ENCODE results near the gene ZSCAN30.
A peak's percentile ranks its signal among the peaks of the same experiment; 100 is the strongest.
"Not testable (repeated sequence)": the region's sequence is repeated elsewhere in the genome, so short reads cannot be mapped to it uniquely, and the experiment has no call there.

Gene ZSCAN30

DNA sequence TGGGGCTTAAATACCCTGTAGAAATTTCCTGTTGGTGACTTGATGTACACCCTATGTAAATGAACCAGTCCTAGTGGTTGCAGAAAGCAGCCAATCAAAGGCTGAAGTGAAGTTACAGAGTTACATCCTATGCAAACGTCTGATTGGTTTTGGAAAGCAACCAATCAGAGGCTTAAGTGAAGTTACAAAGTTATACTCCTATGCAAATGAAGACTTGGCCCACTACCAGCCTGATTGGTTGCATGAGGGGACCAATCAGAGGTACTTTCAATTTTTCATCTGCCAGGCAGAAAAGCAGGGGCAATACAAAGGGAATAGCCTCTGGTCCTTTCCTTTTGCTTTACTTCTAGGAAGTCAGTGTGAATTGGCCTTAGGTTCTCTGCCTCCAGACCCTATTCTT, 62.8 kb downstream of the ZSCAN30 start:
- DNase-seq, result no peak

DNA sequence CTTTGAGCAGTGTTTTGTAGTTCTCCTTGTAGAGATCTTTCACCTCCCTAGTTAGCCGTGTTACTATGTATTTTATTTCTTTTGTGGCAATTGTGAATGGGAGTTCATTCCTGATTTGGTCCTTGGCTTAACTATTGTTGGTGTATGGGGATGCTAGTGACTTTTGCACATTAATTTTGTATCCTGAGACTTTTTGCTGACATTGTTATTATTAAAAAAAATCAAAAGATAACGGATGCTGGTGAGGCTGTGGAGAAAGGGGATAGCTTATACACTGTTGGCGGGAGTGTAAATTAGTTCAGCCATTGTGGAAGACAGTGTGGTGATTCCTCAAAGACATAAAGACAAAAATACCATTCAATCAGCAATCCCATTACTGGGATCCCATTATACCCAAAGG, 66.2 kb downstream of the ZSCAN30 start:
- no peak for DNase-seq

DNA sequence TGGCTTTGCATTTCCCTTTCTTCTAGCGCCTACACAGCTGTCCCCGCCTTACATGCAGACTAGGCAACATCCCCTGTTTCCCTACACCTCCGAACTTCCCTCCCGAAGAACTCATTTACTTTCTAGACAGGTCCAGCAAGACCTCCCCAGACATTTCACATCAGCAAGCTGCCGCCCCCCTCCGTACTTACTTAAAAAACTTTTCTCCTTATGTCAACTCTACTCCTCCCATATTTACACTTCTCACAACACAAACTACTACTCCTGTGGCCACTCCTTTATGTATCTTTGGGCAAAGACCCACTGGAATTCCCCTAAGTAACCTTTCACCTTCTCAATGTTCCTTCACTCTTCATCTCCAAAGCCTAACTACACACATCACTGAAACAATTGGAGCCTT, 69.6 kb downstream of the ZSCAN30 start:
- no peak for DNase-seq

DNA sequence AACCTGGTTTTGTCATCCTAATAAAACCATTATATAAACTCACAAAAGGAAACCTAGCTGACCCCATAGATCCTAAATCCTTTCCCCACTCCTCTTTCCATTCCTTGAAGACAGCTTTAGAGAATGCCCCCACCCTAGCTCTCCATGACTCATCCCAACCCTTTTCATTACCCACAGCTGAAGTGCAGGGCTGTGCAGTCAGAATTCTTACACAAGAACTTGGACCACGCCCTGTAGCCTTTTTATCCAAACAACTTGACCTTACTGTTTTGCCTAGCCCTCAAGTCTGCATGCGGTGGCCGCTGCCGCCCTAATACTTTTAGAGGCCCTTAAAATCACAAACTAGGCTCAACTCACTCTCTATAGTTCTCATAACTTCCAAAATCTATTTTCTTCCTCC, 70.7 kb downstream of the ZSCAN30 start:
- not testable (repeated sequence) for DNase-seq

- not testable (repeated sequence) for DNase-seq
Observed at GRCh38 chr18:35216611-35217010, 73.4 kb downstream of the ZSCAN30 start.

DNA sequence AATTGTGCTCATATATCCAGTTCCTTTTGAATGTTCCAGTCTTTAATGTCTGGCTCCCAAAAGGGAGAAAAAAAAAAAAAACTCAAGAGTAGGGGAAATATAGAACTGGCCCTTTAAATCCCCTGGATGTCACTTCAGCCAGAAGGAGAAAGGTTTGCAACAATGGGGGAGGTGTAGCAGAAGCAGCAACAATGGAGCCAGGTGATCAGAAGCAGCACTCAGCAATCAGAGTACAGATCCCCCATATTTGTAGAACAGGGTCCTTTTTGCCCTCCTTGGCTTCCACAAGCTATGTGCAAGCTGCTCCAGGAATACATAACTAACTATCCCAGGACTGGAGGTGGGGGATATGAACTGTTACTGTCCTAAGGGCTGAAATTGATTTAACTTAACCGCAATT, 75.0 kb downstream of the ZSCAN30 start:
- DNase-seq, result peak; percentile 0

DNA sequence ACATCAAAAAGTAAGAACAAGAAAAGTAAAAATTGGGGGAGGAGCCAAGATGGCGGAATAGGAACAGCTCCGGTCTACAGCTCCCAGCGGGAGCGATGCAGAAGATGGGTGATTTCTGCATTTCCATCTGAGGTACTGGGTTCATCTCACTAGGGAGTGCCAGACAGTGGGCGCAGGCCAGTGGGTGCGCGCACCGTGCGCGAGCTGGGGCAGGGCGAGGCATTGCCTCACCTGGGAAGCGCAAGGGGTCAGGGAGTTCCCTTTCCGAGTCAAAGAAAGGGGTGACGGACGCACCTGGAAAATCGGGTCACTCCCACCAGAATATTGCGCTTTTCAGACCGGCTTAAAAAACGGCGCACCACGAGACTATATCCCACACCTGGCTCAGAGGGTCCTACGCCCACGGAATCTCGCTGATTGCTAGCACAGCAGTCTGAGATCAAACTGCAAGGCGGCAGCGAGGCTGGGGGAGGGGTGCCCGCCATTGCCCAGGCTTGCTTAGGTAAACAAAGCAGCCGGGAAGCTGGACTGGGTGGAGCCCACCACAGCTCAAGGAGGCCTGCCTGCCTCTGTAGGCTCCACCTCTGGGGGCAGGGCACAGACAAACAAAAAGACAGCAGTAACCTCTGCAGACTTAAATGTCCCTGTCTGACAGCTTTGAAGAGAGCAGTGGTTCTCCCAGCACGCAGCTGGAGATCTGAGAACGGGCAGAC, 84.1 kb downstream of the ZSCAN30 start:
- not testable (repeated sequence) for DNase-seq

DNA sequence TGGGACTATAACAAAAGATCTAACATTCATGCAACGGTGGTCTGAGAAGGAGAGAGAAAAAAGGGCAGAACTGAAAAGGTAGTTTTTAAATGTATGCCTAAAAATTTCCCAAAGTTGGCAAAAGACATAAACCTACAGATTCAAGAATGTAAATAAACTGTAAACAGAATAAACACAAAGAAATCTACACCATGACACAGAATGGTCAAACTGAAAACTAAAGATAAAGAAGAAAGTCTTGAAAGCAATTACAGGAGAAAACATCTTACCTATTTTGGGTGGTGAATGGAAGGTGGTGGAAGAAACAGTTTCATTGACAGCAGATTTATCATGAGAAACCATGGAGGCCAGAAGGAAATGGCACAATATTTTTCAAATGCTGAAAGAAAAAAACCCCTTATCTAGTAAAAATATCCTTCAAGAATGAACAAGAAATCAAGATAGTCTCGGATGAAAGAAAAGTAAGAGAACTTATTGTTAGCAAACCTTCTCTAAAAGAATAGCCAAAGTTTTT, 84.8 kb downstream of the ZSCAN30 start:
- DNase-seq, result no peak

DNA sequence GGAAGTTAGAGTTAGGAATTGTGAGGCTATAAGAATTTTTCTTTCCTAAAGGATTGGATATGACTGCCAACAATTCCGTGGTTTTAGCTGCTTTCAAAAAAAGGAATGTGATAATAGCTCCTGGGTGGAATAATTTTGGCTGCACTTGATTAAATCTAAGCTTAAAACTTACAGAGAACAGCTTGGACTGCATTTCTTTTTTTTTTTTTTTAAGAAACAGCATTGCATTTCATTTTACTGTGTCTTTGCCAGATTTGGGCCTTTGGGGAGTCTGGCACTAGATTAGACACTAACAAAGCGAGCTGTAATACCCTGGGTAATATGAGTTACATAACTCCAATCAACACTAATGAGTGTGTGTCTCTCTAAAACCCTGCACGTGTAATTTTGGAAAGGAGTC, 87.0 kb downstream of the ZSCAN30 start:
- no peak for DNase-seq

DNA sequence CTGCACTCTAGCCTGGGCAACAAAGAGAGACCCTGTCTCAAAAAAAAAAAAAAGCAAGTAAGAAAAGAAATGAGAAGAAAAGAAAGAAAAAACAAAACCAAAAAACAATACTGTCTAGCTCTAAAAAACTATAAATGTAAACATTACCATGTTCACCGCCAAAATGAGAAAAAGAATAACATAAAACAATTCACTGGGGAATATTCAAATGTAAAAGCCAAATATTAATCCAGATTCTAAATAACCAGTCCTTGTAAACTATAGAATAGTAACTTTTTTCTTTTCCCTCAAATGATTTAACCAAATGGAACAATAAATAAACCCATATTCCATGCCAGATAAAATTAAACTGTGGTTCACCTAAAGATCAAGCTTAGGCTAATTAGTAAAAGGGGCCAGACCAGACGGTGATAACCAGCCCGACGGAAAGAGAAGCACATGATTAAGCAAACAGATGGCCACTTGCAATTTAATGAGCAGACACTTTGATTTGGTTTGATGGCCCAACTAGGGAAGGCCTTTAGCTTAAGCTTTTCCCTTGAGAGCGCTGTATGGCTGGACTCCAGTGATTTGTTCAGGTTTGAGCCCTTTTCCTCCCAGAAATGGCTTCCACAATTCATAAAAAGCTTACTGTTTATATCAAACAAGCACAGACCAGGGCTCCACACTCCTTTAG, 88.6 kb downstream of the ZSCAN30 start:
- no peak for DNase-seq

Data from NCI-H345 (cell line).